Neural progenitor cell (in vitro differentiated cells): ENCODE measurements around the gene ARAP2. TPM values are rescaled to one million over a fixed set of nuclear protein-coding genes. Genes with fewer than 3 reads are reported as not detected.

Source experiments
- DNase-seq: peaks from one replicate; pipeline ENCODE4 v3.0.0-alpha.2; 2016; ENCODE audit warnings: low spot score
- H2AFZ ChIP-seq: fragments of 200-600 bp; sonication (generic); replicated peaks from 2 replicates; pipeline ENCODE4 v1.6.1; 2016; ENCODE audit warnings: antibody characterized with exemption
- H3F3A ChIP-seq: fragments of 200-600 bp; sonication (generic); 2 replicates; pipeline ENCODE4 v1.6.1; 2016; ENCODE audit warnings: antibody characterized with exemption, low read depth
- H3K27ac ChIP-seq: fragments of 200-600 bp; sonication (generic); 2 replicates; pipeline ENCODE4 v1.5.1; 2016; ENCODE audit warnings: mild to moderate bottlenecking
- H3K27me3 ChIP-seq: fragments of 200-600 bp; sonication (generic); 2 replicates; pipeline ENCODE4 v1.6.1; 2016; ENCODE audit warnings: mild to moderate bottlenecking, moderate library complexity
- H3K36me3 ChIP-seq: fragments of 200-600 bp; sonication (generic); 2 replicates; pipeline ENCODE4 v1.5.1; 2016
- H3K4me1 ChIP-seq: fragments of 200-600 bp; sonication (generic); 2 replicates; pipeline ENCODE4 v1.6.1; 2016; ENCODE audit warnings: mixed run types
- H3K4me2 ChIP-seq: fragments of 200-600 bp; sonication (generic); 2 replicates; pipeline ENCODE4 v1.6.1; 2016
- H3K4me3 ChIP-seq: fragments of 200-600 bp; sonication (generic); 2 replicates; pipeline ENCODE4 v1.5.1; 2016
- H3K79me2 ChIP-seq: fragments of 200-600 bp; sonication (generic); 2 replicates; pipeline ENCODE4 v1.6.1; 2016; ENCODE audit warnings: low read depth
- H3K9ac ChIP-seq: fragments of 200-600 bp; sonication (generic); 2 replicates; pipeline ENCODE4 v1.6.1; 2016
- H3K9me3 ChIP-seq: fragments of 200-600 bp; sonication (generic); 2 replicates; pipeline ENCODE4 v1.5.1; 2016; ENCODE audit warnings: low read depth
- H4K20me1 ChIP-seq: fragments of 200-600 bp; sonication (generic); 2 replicates; pipeline ENCODE4 v1.6.1; 2016; ENCODE audit warnings: low read depth
- H3K27ac Mint-ChIP-seq: 3 replicates; pipeline ENCODE4 v1.8.0; 2021; ENCODE audit warnings: mixed read lengths
- H3K27me3 Mint-ChIP-seq: 2 replicates; pipeline ENCODE4 v1.8.0; 2022; ENCODE audit warnings: low read depth, mild to moderate bottlenecking, inconsistent platforms, moderate library complexity, mixed read lengths; ENCODE audit not compliant: insufficient read depth
- H3K36me3 Mint-ChIP-seq: 3 replicates; pipeline ENCODE4 v1.8.0; 2021; ENCODE audit warnings: mixed read lengths
- H3K4me1 Mint-ChIP-seq: 3 replicates; pipeline ENCODE4 v1.8.0; 2021; ENCODE audit warnings: mixed read lengths
- H3K4me3 Mint-ChIP-seq: 3 replicates; pipeline ENCODE4 v1.8.0; 2021; ENCODE audit warnings: mild to moderate bottlenecking, moderate library complexity, mixed read lengths
- H3K9me3 Mint-ChIP-seq: 3 replicates; pipeline ENCODE4 v1.8.0; 2020; ENCODE audit warnings: mixed read lengths
- EZH2 ChIP-seq: fragments of 200-600 bp; sonication (generic); IDR thresholded peaks from 2 replicates; pipeline ENCODE4 v1.6.1; 2017; ENCODE audit warnings: antibody characterized with exemption, mild to moderate bottlenecking, moderate library complexity
- EZH2phosphoT487 ChIP-seq: fragments of 200-600 bp; sonication (generic); IDR thresholded peaks from 2 replicates; pipeline ENCODE4 v1.6.1; 2017; ENCODE audit warnings: antibody characterized with exemption
- total RNA-seq: library from RNA; depleted of rRNA; stranded (reverse); fragments of >200 nt; gene quantifications from 2 replicates; pipeline ENCODE4 v1.2.3, GENCODE V29; 2015; ENCODE audit warnings: low replicate concordance
- TF ChIP-seq, protein P1 (sequence below): fragments of 200-600 bp; sonication (generic); IDR thresholded peaks from 2 replicates; pipeline ENCODE4 v1.5.1; 2017; ENCODE audit warnings: antibody characterized with exemption, mild to moderate bottlenecking

The ARAP2 gene
- total RNA-seq, 1 donor from 2014 or later = 1.6 TPM

- Histone ChIP-seq H3K79me2 (no peaks in the 10 kb centered on the region), H3K9ac (no peak overlapping the region), H3F3A (no peaks in the 10 kb centered on the region), H3K9me3 (no peaks in the 10 kb centered on the region), H2AFZ (no peak overlapping the region), H3K4me2 (no peak overlapping the region), H3K27ac (no peak overlapping the region), H3K27me3 (no peaks in the 10 kb centered on the region), H3K36me3 (no peaks in the 10 kb centered on the region), H3K4me1 (no peaks in the 10 kb centered on the region), H4K20me1 (no peaks in the 10 kb centered on the region), H3K4me3 (no peak overlapping the region)
- DNase-seq = no peak
- H3K27me3 Mint-ChIP-seq = no peaks in the 10 kb centered on the region
- TF ChIP-seq EZH2 = no peak
- TF ChIP-seq, protein P1, sequence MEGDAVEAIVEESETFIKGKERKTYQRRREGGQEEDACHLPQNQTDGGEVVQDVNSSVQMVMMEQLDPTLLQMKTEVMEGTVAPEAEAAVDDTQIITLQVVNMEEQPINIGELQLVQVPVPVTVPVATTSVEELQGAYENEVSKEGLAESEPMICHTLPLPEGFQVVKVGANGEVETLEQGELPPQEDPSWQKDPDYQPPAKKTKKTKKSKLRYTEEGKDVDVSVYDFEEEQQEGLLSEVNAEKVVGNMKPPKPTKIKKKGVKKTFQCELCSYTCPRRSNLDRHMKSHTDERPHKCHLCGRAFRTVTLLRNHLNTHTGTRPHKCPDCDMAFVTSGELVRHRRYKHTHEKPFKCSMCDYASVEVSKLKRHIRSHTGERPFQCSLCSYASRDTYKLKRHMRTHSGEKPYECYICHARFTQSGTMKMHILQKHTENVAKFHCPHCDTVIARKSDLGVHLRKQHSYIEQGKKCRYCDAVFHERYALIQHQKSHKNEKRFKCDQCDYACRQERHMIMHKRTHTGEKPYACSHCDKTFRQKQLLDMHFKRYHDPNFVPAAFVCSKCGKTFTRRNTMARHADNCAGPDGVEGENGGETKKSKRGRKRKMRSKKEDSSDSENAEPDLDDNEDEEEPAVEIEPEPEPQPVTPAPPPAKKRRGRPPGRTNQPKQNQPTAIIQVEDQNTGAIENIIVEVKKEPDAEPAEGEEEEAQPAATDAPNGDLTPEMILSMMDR = no peak
- TF ChIP-seq EZH2phosphoT487 = no peak
- H3K9me3 Mint-ChIP-seq = no peaks in the 10 kb centered on the region
- H3K27ac Mint-ChIP-seq = no peak overlapping the region
- H3K4me1 Mint-ChIP-seq = no peaks in the 10 kb centered on the region
- no peaks in the 10 kb centered on the region for H3K36me3 Mint-ChIP-seq
- no peak overlapping the region for H3K4me3 Mint-ChIP-seq
Measured at GRCh38 chr4:36079666-36080065, 164.6 kb downstream of the ARAP2 start.

GRCh38 chr4:36078319-36078718 is 166.0 kb downstream of the ARAP2 start:
- no peaks in the 10 kb centered on the region for H3K4me1 Mint-ChIP-seq

DNA sequence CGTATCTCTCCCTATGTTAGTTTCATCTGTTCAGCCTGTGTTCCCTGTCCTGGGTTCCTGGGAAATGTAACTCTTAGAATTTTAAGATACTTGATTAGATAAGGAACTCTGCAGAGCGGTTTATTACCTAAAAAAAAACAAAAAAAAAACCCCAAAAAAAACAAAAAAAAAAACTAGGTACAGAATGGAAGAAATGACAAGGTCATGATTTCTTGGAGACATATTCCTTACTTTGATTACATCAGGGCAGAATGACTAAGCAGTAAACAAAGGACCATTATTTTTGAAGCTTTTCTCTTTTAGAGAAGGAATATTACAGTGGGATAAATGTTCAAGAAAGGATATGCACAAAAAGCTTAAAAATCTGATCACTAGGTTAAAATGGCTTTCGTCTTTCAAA is 171.8 kb downstream of the ARAP2 start:
- TF ChIP-seq EZH2 (no peak), EZH2phosphoT487 (no peak)
- TF ChIP-seq, protein P1 = no peak
- Mint-ChIP-seq H3K9me3 (no peaks in the 10 kb centered on the region), H3K27ac (no peak overlapping the region), H3K4me1 (no peaks in the 10 kb centered on the region), H3K27me3 (no peaks in the 10 kb centered on the region), H3K36me3 (no peaks in the 10 kb centered on the region), H3K4me3 (no peak overlapping the region)
- Histone ChIP-seq H3K36me3 (no peaks in the 10 kb centered on the region), H3F3A (no peaks in the 10 kb centered on the region), H3K4me2 (no peak overlapping the region), H3K27ac (no peak overlapping the region), H3K9me3 (no peaks in the 10 kb centered on the region), H3K4me1 (no peaks in the 10 kb centered on the region), H3K79me2 (no peaks in the 10 kb centered on the region), H4K20me1 (no peaks in the 10 kb centered on the region), H3K9ac (no peak overlapping the region), H3K27me3 (no peaks in the 10 kb centered on the region), H2AFZ (no peak overlapping the region), H3K4me3 (no peak overlapping the region)
- DNase-seq = no peak

More at GRCh38 chr4:36078319-36078718, 166.0 kb downstream of the ARAP2 start:
- no peaks in the 10 kb centered on the region for H3K36me3 Mint-ChIP-seq
- Histone ChIP-seq H3K36me3 (no peaks in the 10 kb centered on the region), H3K79me2 (no peaks in the 10 kb centered on the region), H3K4me2 (no peak overlapping the region), H3K27ac (no peak overlapping the region), H3K9ac (no peak overlapping the region), H3K4me1 (no peaks in the 10 kb centered on the region), H2AFZ (no peak overlapping the region), H3K9me3 (no peaks in the 10 kb centered on the region), H3F3A (no peaks in the 10 kb centered on the region), H3K4me3 (no peak overlapping the region), H4K20me1 (no peaks in the 10 kb centered on the region), H3K27me3 (no peaks in the 10 kb centered on the region)
- H3K4me3 Mint-ChIP-seq = no peak overlapping the region
- no peaks in the 10 kb centered on the region for H3K27me3 Mint-ChIP-seq
- DNase-seq = no peak
- no peak overlapping the region for H3K27ac Mint-ChIP-seq
- H3K9me3 Mint-ChIP-seq = no peaks in the 10 kb centered on the region
- no peak for TF ChIP-seq EZH2
- TF ChIP-seq, protein P1 = no peak
- no peak for TF ChIP-seq EZH2phosphoT487
